PC-3 (cell line): Measurements from ENCODE around the gene INPP5F.

ENCODE experiments used
- EZH2 ChIP-seq: fragments of 300-600 bp; sonication (generic); IDR thresholded peaks from one replicate; pipeline ENCODE4 v1.6.1; 2017; ENCODE audit warnings: antibody characterized with exemption, mild to moderate bottlenecking, low read length; ENCODE audit not compliant: unreplicated experiment
- EZH2phosphoT487 ChIP-seq: fragments of 300-600 bp; sonication (generic); IDR thresholded peaks from 2 replicates; pipeline ENCODE4 v1.6.1; 2018; ENCODE audit warnings: mild to moderate bottlenecking, antibody characterized with exemption, low read length, borderline replicate concordance
- TF ChIP-seq, protein P1 (sequence below): fragments of 300-600 bp; sonication (generic); conservative IDR thresholded peaks from 2 replicates; pipeline ENCODE4 v1.5.1; 2017; ENCODE audit warnings: antibody characterized with exemption, low read depth, mild to moderate bottlenecking, low read length

DNA sequence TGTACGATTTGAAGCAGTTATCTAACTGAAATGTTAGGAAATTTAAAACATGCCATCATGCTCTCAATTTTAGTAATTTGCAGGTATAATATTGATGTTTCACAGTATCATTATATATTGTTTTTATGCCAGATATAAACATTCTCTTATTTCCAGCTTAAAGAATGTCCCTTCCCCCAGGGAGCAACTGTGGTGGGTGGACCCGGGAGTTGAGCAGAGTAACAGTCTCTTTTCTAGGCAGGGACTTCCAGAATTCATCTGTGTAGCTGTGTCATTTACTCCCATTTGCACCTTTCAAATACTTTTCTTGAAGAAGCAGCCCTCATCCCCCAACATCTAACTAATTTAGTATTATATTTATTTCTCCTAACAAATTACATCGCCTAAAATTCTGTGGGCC, 9.6 kb downstream of the INPP5F start:
- TF ChIP-seq, protein P1, sequence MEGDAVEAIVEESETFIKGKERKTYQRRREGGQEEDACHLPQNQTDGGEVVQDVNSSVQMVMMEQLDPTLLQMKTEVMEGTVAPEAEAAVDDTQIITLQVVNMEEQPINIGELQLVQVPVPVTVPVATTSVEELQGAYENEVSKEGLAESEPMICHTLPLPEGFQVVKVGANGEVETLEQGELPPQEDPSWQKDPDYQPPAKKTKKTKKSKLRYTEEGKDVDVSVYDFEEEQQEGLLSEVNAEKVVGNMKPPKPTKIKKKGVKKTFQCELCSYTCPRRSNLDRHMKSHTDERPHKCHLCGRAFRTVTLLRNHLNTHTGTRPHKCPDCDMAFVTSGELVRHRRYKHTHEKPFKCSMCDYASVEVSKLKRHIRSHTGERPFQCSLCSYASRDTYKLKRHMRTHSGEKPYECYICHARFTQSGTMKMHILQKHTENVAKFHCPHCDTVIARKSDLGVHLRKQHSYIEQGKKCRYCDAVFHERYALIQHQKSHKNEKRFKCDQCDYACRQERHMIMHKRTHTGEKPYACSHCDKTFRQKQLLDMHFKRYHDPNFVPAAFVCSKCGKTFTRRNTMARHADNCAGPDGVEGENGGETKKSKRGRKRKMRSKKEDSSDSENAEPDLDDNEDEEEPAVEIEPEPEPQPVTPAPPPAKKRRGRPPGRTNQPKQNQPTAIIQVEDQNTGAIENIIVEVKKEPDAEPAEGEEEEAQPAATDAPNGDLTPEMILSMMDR, result no peak
- TF ChIP-seq EZH2 (no peak), EZH2phosphoT487 (no peak)
